ENCODE results near the gene DCLK1.

DNA sequence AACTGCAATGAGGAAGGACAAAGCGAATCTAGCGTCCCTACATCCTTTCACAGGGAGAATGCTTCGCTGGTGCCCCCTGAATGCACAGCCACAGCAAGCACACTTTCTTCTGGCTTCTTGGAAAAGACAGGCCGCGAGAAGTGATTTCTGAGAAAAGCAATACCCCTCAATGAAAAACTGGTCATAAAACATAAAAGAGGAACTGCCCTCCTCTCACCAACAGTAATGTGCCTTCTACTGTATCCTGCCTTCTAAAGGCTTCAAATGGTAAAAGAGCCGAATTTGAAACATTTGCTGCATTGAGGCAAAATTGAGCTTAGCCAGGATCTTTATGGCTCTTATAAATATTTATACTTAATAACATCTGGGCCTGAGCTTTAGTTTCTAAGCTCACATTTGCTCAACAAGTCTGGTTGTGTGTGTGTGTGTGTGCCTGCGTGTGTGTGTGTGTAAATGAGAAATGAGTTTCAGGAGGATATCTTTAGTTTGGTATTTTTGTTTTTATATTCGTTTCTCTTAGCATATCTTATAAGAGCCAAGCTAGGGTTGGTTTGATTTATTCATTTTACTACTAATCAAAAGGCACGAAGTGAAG, 408.6 kb downstream of the DCLK1 start:
- TF ChIP-seq, protein P1, sequence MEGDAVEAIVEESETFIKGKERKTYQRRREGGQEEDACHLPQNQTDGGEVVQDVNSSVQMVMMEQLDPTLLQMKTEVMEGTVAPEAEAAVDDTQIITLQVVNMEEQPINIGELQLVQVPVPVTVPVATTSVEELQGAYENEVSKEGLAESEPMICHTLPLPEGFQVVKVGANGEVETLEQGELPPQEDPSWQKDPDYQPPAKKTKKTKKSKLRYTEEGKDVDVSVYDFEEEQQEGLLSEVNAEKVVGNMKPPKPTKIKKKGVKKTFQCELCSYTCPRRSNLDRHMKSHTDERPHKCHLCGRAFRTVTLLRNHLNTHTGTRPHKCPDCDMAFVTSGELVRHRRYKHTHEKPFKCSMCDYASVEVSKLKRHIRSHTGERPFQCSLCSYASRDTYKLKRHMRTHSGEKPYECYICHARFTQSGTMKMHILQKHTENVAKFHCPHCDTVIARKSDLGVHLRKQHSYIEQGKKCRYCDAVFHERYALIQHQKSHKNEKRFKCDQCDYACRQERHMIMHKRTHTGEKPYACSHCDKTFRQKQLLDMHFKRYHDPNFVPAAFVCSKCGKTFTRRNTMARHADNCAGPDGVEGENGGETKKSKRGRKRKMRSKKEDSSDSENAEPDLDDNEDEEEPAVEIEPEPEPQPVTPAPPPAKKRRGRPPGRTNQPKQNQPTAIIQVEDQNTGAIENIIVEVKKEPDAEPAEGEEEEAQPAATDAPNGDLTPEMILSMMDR (conservative IDR thresholded peaks at IDR 0.05 in 1 of 2, IDR thresholded peaks at IDR 0.05 in 1 of 2; ENCODE audit: low read depth in 1 of 2, low read length in 2 of 2), result no peak
- no peak for TF ChIP-seq EZH2 (IDR thresholded peaks at IDR 0.05; ENCODE audit: low read length, missing control alignments)
